Measurements from ENCODE around the gene AGBL1.

Gene AGBL1

DNA sequence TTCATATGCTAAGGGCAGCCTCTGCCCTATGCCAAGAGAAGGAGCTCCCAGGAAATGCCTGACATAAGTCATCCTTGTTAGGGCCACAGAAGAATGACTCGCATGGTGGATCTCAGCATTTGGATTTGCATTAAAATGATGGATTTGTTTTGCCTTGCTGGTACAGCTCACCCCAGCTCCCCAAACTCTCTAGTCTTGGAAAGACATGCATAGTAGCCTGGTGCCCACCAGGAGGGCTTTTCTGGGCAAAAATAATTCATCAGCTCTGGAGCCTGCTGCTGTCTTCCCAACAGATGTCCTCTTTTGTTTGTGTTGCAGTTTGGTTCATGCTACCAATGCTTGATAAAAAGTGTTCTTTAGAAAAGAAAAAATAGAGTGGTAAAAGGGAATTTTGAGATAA lies 833.0 kb downstream of the AGBL1 start:
- DNase-seq (ENCODE audit: low read depth in 3 of 3, low spot score in 1 of 3), result no peak

DNA sequence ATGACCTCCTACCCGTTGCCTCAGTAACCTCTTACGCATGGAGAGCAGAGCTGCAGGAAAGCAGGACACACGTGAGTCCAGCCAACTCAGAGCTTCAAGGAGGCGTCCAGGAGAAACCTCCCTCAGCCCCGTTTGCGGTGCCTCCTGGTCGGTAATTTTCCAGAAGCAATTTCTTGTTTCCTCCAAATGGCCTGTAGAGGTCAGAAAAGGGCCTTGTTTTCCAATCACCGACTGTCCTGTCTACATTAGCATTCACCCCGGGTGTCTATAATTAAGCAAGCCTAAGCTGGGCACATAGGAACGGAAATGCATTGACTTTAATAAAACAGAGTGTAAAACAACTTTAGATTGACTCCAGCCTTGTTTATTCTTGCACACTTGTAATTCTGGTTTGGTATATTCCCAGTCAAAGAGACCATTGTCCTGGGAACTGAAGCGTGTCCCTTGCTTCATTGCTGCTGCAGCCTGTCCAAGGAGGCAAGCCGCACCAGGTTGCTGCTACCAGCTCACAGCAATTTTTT lies 836.2 kb downstream of the AGBL1 start:
- DNase-seq (ENCODE audit: low read depth in 3 of 3, low spot score in 1 of 3), result no peak

DNA sequence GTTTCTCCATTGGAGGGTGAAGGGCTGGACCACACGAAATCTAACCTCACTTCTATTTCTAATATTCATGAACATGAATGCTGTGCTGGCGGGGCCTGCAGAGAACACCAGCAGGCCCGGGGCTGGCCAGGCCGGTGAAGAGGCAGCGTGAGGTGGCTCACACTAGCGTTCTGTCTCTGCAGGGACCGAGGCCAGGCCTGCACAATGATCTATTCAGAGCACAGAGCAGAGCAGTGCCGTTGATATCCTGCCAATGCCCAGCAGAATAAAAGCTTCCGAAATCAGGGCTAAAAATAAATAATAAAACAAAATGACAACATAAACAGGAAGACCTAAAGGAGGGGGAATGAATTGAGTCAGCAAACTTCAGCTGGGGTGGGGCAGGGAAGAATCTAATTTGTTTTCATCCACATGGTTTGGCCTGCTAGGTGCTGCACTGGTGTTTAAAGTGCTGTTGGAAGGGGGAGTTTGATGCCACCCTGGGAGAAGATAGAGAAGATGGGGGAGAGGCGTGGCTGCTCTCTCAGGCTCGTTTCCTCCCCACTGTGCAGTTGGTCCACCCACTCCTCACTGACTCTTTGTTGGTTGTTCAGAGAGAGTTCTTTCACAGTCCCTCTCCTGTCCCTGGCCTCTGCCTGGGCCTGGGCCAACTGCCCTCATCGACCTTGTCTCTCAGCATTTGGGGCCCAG lies 837.1 kb downstream of the AGBL1 start:
- DNase-seq (ENCODE audit: low read depth in 3 of 3, low spot score in 1 of 3), result no peak

DNA sequence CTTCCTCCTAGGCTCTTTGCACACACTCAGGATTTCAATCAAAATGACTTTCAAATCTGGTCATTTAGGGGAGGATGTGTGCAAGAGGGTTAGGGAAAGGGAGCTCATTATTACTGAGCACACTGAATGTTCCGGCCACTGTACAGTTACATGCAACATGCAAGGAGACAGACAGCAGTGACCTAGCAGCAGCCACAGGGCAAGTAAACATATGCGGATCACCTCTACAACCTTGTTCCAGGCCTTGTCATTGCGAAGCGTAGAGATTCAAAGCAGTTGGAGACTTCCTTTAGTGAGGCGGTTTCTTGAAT lies 837.6 kb downstream of the AGBL1 start:
- no peak for DNase-seq (ENCODE audit: low read depth in 3 of 3, low spot score in 1 of 3)

DNA sequence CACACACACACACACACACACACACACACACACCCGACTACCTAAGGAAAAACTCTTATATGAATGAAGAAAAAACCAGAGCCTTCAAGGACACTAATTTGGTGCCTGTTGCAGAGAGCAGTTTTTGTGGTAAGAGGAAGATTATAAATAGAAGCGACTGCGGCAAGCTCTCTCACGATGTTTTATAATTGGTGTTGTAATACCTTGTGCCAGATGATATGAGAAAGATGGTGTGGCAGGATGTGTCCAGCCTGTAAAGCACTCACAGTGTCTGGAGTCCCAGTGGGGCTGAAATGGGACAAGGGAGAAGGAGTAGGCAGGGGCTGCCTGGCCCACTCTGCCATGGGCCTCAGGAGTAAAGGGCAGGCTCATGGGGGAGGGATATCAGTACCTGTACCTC lies 839.9 kb downstream of the AGBL1 start:
- DNase-seq (ENCODE audit: low read depth in 3 of 3, low spot score in 1 of 3), result no peak

DNA sequence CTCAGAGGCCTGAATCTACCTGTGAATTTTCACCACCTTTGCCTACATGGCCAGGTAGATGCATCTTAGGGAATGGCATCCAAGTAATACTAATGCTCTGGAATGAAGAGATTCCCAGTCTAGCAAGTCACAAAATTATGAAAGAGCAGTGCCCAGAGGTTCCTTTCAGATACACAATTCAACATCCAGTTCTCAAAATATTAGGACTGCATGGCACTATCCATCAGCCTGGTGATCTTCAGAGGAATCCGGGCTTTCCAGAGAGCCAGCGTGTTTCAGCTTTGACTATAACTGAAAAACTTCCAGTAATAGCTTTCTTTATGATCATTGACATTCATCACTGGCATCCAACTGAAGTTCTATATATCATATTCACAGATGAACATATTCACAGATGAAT lies 849.8 kb downstream of the AGBL1 start:
- DNase-seq (ENCODE audit: low read depth in 3 of 3, low spot score in 1 of 3), result no peak

DNA sequence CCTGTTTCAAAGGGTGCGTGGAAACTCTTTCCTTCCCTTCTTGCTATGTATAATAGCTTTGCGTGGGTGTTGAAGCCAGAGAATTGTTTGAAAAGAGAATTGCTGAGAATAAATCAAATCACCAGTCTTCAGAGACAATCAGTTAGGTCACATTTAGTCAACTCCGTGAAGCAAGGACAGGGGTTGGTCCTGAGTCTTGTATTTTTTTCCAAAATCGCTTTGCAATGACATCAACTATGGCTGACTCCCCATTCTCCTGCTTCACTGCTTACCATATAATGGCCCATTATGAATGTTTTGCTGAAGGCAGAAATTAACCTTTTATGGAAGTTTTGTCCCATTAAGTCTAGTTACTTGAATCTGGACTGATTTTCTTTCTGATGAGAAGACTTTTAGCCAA lies 852.8 kb downstream of the AGBL1 start:
- no peak for DNase-seq (ENCODE audit: low read depth in 3 of 3, low spot score in 1 of 3)

DNA sequence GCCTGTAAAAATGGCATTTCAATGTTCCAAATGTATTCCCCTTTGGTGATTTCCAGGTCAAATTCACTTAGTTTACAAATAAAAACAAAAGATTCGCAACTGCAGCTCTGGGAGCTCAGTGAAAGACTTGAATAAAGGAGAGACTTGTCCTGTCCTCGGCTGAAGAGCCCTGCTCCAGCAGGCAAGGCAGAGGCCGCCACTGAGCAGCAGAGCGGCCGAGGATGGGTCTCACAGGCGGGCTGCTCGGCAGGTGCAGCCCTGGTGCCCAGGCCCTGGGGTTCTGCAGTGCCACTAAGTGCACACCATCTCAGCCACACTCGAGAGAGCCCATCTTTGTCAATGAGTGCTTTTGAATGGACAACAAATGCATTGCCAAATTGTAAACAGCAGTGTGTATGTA lies 856.2 kb downstream of the AGBL1 start:
- no peak for DNase-seq (ENCODE audit: low read depth in 3 of 3, low spot score in 1 of 3)

DNA sequence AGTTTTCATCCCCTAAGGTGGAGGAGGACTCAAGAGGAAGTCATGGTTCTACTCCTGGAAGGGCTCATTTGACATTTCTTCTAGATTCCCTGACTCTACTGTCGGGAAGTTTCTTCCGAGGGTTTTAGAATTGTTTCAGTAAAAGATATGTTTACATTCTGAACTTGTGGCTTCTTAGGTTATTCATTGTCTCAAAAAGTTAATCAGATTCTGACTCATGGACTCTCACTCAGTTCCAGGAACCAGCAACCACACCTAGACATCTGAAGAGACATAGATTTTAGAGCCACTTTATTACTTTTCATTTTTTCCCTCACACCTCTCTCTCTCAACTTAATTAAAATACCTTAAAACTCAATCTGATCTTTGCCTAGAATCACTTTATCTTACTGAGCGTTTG lies 862.6 kb downstream of the AGBL1 start:
- DNase-seq (ENCODE audit: low read depth in 3 of 3, low spot score in 1 of 3), result no peak

DNA sequence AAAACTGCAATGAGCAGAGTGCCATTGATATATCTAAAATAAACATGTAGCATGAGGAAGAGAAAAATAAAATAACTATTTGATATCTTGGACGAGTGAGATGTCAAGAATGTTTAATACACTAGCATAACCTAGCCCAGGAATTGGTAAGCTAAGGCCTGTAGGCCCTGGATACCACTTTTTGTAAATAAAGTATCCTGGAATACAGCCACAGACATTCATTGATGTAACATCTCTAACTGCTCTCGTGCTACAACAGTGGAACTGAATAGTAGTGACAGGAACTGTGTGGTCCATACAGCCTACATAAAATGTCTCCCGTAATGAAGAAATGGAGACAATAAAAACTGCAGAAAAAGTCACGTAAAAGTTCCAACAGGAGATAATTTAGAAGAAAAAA lies 869.0 kb downstream of the AGBL1 start:
- DNase-seq (ENCODE audit: low read depth in 3 of 3, low spot score in 1 of 3), result no peak

DNA sequence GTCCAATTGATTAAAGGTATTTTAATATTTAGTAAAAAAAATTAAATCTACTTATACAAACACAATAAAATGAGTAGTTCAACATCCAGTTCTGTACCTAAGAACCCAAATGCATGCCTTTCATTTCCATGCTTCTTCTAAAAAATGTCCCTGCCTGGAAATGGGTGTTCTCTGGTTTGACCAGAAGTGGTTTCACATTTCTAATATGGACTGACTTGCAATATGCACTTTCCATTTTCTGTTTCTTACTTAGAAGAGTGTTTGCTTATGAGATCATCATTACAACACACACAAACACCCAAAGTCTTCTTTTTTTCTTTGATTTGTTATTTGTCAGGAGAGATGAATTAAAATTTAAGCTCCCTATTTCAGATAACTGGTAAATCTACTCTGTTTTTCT lies 879.6 kb downstream of the AGBL1 start:
- no peak for DNase-seq (ENCODE audit: low read depth in 3 of 3, low spot score in 1 of 3)

DNA sequence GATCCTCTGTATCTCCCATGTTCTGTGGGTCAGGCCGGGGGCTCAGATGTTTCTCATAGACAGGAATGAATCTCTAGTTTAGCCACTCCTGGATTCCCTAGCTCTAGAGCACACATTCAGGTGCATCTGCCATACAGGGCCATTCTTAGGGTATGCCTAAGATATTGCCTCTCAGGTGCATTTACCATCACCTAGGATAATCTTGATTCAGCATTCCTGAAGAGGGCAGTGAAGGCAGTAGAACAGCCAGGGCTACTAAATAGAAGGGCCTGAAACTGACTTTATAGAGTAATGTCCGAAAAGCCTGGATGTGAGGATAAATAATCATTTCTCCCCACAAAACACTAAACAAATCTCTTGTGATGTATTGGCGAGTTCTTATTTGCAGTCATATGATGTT lies 882.0 kb downstream of the AGBL1 start:
- no peak for DNase-seq (ENCODE audit: low read depth in 3 of 3, low spot score in 1 of 3)

DNA sequence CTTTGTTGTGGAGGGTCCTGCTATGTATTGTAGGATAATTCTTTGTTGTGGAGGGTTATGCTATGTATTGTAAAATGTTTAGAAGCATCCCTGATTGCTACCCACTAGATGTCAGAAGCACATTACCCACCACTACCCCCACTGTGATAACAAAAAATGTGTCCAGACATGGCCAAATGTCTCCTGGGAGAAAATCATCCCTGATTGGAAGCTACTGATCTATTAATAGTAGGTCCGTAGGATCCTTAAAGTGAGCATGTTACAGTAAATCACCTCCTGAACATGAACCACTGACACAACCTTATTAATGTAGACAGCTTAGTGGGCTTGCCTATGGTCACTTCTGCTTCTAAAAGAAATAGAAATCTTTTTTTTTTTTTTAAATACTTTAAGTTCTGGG lies 884.6 kb downstream of the AGBL1 start:
- DNase-seq (ENCODE audit: low read depth in 3 of 3, low spot score in 1 of 3), result no peak

DNA sequence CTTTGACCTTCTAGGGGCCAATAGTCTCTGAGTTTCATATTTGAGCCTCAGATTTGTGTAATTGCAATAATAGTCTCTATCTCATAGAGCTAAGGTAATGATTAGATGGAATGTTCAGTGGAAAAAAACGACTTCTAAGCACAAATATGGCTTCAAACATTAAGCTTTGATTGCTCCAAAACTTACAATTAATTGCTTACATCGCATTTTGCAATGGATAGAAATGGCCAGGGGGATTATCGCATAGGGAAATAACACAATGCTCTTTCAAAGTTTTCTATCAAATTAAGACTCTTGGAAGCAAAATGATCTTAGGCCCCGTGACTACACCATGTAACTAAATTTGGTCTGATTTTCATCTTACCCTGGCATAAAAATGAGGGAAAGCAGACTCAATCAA lies 888.6 kb downstream of the AGBL1 start:
- DNase-seq (ENCODE audit: low read depth in 3 of 3, low spot score in 1 of 3), result no peak

DNA sequence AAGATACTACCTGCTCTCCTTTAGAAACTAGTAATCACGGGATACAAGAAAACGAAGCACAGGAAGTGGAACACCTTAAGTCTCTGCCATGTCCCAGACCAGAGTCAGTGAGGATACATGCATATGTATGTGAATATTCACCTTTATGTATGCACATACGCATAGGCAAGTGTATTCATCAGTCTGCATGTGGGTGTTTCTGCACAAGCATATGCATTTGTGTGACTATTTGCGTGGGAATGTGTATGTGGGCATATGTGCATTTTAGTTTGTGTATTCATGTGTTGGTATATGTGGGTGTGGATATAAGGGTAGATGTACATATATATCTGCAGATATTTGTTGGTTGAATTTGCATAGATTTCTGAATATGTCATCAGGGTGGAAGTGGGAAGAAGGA lies 889.7 kb downstream of the AGBL1 start:
- DNase-seq (ENCODE audit: low read depth in 3 of 3, low spot score in 1 of 3), result no peak

DNA sequence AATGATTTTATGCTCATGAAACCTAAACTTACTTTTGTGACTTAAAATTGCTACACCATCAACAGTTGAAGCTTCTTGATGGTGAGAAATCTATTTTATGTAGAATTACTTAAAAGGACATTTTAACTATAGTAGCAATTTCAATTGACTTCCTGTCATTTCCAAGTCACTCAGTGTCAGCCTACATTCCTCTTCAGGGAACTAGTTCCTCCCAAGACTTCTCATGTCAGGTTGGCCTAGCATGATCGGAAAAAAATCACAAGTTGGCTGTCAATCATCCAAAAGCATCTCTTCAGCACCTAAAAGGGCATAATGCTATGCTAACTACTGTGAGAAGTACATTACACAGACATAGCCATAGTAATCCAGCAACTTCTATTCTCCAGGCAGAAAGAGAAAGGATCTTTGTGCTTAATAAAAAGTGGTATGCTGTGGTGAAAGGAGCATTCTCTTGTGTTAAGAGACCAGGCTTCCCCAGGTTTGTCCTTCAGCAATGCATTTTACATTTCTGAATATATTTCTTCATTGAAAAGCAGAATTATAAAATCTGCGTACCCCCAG lies 893.7 kb downstream of the AGBL1 start:
- DNase-seq (ENCODE audit: low read depth in 3 of 3, low spot score in 1 of 3), result no peak

DNA sequence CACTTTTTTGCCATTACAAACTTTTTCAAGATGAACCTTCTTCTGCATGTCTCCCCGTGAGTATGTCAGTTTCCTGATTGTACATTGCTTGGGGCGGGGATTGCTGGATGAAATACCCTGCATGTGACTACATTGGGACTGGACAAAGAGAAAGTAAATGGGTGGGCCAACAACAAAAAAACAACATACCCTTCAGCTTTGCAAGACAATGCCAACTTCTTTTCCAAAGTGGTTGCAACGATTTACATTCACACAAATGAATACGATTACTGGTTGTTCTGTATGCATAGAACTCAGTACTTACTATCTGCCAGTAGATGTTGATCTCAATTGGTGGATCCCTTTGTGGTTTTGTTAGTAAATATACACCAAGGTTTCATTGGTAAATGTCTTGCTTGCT lies 908.4 kb downstream of the AGBL1 start:
- DNase-seq (ENCODE audit: low read depth in 3 of 3, low spot score in 1 of 3), result no peak

DNA sequence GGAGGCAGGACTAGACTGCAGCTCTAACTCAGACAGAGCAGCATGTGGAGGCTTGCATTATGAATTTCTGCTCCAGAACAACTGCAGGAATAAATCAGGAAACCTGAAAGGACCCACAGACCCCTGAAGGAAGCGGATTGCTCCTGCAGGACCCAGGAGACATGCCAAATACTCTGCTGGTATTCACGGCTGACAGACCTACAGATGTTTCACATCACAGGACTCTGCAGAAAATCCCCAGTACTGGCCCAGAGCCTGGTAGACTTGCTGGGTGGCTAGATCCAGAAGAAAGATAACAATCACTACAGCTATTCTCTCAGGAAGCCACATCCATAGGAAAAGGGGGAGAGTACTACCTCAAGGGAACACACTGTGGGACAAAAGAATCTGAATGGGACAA lies 942.1 kb downstream of the AGBL1 start:
- no peak for DNase-seq (ENCODE audit: low read depth in 3 of 3, low spot score in 1 of 3)

DNA sequence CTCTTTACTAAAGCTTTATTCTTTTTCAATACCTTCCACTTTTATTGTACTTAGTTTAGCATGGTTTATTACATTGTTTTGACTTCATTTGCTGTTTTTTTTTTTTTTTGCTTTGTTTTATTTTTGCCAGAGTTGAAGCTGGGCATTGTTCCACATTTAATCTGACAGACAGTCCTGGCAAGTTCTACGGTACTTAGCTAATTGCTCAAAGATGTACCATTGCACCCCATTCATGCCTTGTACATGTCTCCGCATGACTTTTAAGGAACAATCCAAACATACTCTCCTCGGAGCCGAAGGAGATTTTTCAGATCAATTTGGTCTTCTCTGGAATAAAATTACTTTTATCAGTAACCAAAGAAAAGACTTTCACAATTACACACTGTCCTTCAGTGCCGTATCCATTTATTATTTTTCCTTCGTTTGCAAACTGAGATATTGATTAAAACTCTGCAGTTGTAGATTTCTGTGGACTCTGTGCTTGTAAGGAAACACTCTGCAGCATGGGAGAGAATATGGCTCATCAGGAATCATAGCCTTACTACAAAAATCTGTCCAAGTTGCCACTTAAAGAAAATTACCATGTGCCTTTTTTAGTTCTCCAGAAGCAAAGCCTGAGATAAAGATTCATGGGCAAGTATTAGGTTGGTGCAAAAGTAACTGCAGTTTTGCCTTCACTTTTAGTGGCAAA lies 952.0 kb downstream of the AGBL1 start:
- DNase-seq (ENCODE audit: low read depth in 3 of 3, low spot score in 1 of 3), result no peak

DNA sequence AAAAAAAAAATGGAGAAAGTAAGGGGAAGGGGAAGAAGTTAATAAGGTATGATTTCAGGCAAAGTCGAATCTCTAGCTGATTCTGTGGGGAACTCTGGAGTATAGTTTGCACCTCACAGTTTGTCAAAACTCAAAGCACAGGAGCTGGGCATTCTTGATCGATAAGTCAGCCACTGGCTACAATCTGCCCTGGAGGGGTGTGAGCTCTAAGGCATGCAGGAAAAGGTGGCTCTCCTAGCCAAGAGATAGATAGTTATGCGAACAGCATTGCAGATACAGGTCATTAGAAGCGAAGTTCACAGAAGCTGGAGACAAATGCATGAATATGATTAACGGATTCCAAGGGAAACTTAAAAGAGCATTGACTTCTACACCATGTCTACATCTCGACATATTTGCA lies 952.6 kb downstream of the AGBL1 start:
- no peak for DNase-seq (ENCODE audit: low read depth in 3 of 3, low spot score in 1 of 3)

DNA sequence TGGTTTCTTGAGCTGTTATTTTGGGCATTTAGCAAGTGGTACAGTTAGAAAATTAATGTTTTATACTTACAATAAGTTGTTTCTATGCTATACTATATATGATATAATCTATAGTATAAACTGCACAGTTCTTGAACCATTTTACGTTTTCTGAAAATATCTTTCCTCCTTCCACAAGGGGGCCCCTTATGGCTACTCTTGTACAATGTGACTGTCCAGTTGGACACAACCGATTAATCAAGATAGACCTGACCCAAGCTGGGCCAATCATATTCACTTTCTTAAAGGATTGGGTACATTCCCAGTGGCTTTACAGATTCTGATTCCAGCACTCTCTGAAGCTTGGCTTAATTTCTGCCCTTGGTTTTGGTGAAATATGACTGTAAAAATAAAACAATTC lies 953.4 kb downstream of the AGBL1 start:
- DNase-seq (ENCODE audit: low read depth in 3 of 3, low spot score in 1 of 3), result no peak

DNA sequence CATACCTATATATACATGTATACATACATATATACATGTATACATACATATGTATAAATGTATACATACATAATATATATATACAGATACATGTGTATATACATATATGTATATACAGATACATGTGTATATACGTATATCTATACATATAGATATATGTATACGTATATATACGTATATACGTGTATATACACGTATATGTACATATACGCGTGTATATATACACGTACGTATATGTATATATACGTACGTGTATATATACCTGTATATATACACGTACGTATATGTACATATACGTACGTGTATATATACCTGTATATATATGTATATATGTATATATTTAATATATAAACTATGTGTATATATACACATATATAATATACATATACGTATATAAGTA lies 955.2 kb downstream of the AGBL1 start:
- no peak for DNase-seq (ENCODE audit: low read depth in 3 of 3, low spot score in 1 of 3)

DNA sequence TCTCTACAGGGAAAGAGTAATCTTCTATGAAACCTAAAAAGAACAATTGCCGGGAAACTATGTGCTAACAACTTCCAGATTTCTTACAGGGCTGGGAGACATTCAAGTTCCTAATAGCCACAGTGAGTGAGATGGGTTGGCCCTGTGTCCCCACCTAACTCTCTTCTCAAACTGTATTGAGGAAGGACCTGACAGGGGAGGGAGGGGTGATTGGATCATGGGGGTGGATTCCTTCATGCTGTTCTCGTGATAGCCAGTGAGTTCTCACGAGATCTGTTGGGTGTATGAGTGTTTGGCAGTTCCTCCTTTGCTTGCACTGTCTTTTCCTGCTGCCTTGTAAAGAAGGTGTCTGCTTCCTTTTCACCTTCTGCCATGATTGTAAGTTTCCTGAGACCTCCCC lies 958.7 kb downstream of the AGBL1 start:
- DNase-seq (ENCODE audit: low read depth in 3 of 3, low spot score in 1 of 3), result no peak

Measured in stimulated activated CD4-positive, alpha-beta T cell treated with anti-CD3 and anti-CD28 coated beads, TNF-alpha, amount 100 ng/mL, for 1 hour (primary cell).